HG03060 (cell line): ENCODE data around the gene MYH1.
"Not testable (repeated sequence)": the region's sequence is repeated elsewhere in the genome, so short reads cannot be mapped to it uniquely, and the experiment has no call there.

Experiments used
- ATAC-seq: cut with Tn5 transposase; IDR thresholded peaks from one replicate; pipeline ENCODE4 v1.9.1; 2021; ENCODE audit warnings: low read depth, moderate number of reproducible peaks; ENCODE audit not compliant: unreplicated experiment

MYH1 gene

GRCh38 chr17:10518271-10519037 lies at the start of gene MYH1:
Gene MYH1 (minus strand): TSS chr17:10518542. CDS start chr17:10516642, 1,900 bp downstream.
- no peak for ATAC-seq

- no peak for ATAC-seq
Measured at GRCh38 chr17:10563991-10564660, 45.8 kb upstream of the MYH1 start.

GRCh38 chr17:10558049-10558448 lies 39.7 kb upstream of the MYH1 start:
- no peak for ATAC-seq

- ATAC-seq: no peak
Measured at GRCh38 chr17:10557422-10557821, 39.1 kb upstream of the MYH1 start.

- ATAC-seq: no peak
Measured at GRCh38 chr17:10556301-10557005, 38.1 kb upstream of the MYH1 start.

- no peak for ATAC-seq
Measured at GRCh38 chr17:10550014-10550413, 31.7 kb upstream of the MYH1 start.

GRCh38 chr17:10549096-10549842 lies 30.9 kb upstream of the MYH1 start, which contains the start of gene MYH2:
Gene MYH2 (minus strand): TSS chr17:10549658. CDS start chr17:10547920, 1,738 bp downstream.
- no peak for ATAC-seq

GRCh38 chr17:10547351-10547750 lies 29.0 kb upstream of the MYH1 start:
- ATAC-seq: no peak

GRCh38 chr17:10543486-10543885 lies 25.1 kb upstream of the MYH1 start:
- ATAC-seq: not testable (repeated sequence)

GRCh38 chr17:10541179-10541578 lies 22.8 kb upstream of the MYH1 start:
- ATAC-seq: not testable (repeated sequence)

- ATAC-seq: no peak
Measured at GRCh38 chr17:10532026-10532425, 13.7 kb upstream of the MYH1 start.

- no peak for ATAC-seq
Measured at GRCh38 chr17:10527419-10527818, 9.1 kb upstream of the MYH1 start.

GRCh38 chr17:10526517-10526916 lies 8.2 kb upstream of the MYH1 start:
- no peak for ATAC-seq

- no peak for ATAC-seq
Measured at GRCh38 chr17:10523064-10523463, 4.7 kb upstream of the MYH1 start.

- no peak for ATAC-seq
Measured at GRCh38 chr17:10521949-10522348, 3.6 kb upstream of the MYH1 start.

GRCh38 chr17:10516638-10517037 lies 1.7 kb downstream of the MYH1 start:
- ATAC-seq: no peak

GRCh38 chr17:10516065-10516464 lies 2.3 kb downstream of the MYH1 start:
- no peak for ATAC-seq

GRCh38 chr17:10513299-10514067 lies 4.9 kb downstream of the MYH1 start:
- no peak for ATAC-seq

- ATAC-seq: no peak
Measured at GRCh38 chr17:10512856-10513255, 5.5 kb downstream of the MYH1 start.

- no peak for ATAC-seq
Measured at GRCh38 chr17:10499950-10500349, 18.4 kb downstream of the MYH1 start.
